C4-2B (cell line): ENCODE measurements around the gene ARVCF.

Experiments used
- CTCF ChIP-seq: fragments of 450-650 bp; conservative IDR thresholded peaks from 2 replicates; pipeline ENCODE4 v1.5.1; 2017; ENCODE audit warnings: mild to moderate bottlenecking
- ZFX ChIP-seq: fragments of 450-650 bp; IDR thresholded peaks from 2 replicates; pipeline ENCODE4 v1.6.1; 2017

- TF ChIP-seq CTCF (no peak), ZFX (no peak)
Measured at GRCh38 chr22:20013382-20013871, 3.2 kb downstream of the ARVCF start.
